GM19035 (cell line): ENCODE measurements around the gene CARNS1.
"Not testable (repeated sequence)": the region's sequence is repeated elsewhere in the genome, so short reads cannot be mapped to it uniquely, and the experiment has no call there.

Experiments
- ATAC-seq: cut with Tn5 transposase; IDR thresholded peaks from one replicate; pipeline ENCODE4 v1.9.1; 2021; ENCODE audit not compliant: unreplicated experiment

Gene CARNS1

GRCh38 chr11:67395555-67396258 is 19.8 kb upstream of the CARNS1 start:
- ATAC-seq, result no peak

GRCh38 chr11:67396259-67396581 is 19.3 kb upstream of the CARNS1 start:
- ATAC-seq, result no peak

GRCh38 chr11:67396587-67397389 is 18.7 kb upstream of the CARNS1 start:
- no peak for ATAC-seq

- no peak for ATAC-seq
These were observed 17.9 kb upstream of the CARNS1 start for GRCh38 chr11:67397536-67397935.

- no peak for ATAC-seq
These were observed 17.4 kb upstream of the CARNS1 start for GRCh38 chr11:67397986-67398660.

- ATAC-seq, result no peak
These were observed 16.6 kb upstream of the CARNS1 start for GRCh38 chr11:67398661-67399563.

GRCh38 chr11:67400251-67400941 is 15.1 kb upstream of the CARNS1 start:
- no peak for ATAC-seq

GRCh38 chr11:67400942-67401494 is 14.5 kb upstream of the CARNS1 start:
- peak; percentile 23 for ATAC-seq

- peak; percentile 71 for ATAC-seq
These were observed 13.8 kb upstream of the CARNS1 start, which contains the start of gene PPP1CA for GRCh38 chr11:67401495-67402191. PPP1CA (minus strand) TSS chr11:67401858; CDS start chr11:67401782, 76 bp downstream.

GRCh38 chr11:67402192-67402839 is 13.2 kb upstream of the CARNS1 start:
- not testable (repeated sequence) for ATAC-seq

GRCh38 chr11:67403085-67403484 is 12.4 kb upstream of the CARNS1 start:
- ATAC-seq, result not testable (repeated sequence)

- ATAC-seq, result no peak
These were observed 10.8 kb upstream of the CARNS1 start for GRCh38 chr11:67404515-67405195.

GRCh38 chr11:67405196-67405567 is 10.3 kb upstream of the CARNS1 start:
- no peak for ATAC-seq

GRCh38 chr11:67405688-67406339 is 9.7 kb upstream of the CARNS1 start:
- ATAC-seq, result no peak

GRCh38 chr11:67406420-67406968 is 9.0 kb upstream of the CARNS1 start:
- no peak for ATAC-seq

- ATAC-seq, result no peak
These were observed 8.3 kb upstream of the CARNS1 start for GRCh38 chr11:67406969-67407687.

GRCh38 chr11:67407688-67408163 is 7.8 kb upstream of the CARNS1 start:
- no peak for ATAC-seq
